ENCODE measurements around the gene DFFB. TPM values are rescaled to one million over a fixed set of nuclear protein-coding genes. Genes with fewer than 3 reads are reported as not detected.
"Not testable (repeated sequence)": the region's sequence is repeated elsewhere in the genome, so short reads cannot be mapped to it uniquely, and the experiment has no call there.

DFFB gene
- polyA plus RNA-seq (2011; rRNA removed): 5.0 and 6.1 TPM in 2 replicates
- 4.0 and 4.1 TPM in 2 replicates for polyA minus RNA-seq (2011; rRNA and poly(A)+ RNA removed)

DNA sequence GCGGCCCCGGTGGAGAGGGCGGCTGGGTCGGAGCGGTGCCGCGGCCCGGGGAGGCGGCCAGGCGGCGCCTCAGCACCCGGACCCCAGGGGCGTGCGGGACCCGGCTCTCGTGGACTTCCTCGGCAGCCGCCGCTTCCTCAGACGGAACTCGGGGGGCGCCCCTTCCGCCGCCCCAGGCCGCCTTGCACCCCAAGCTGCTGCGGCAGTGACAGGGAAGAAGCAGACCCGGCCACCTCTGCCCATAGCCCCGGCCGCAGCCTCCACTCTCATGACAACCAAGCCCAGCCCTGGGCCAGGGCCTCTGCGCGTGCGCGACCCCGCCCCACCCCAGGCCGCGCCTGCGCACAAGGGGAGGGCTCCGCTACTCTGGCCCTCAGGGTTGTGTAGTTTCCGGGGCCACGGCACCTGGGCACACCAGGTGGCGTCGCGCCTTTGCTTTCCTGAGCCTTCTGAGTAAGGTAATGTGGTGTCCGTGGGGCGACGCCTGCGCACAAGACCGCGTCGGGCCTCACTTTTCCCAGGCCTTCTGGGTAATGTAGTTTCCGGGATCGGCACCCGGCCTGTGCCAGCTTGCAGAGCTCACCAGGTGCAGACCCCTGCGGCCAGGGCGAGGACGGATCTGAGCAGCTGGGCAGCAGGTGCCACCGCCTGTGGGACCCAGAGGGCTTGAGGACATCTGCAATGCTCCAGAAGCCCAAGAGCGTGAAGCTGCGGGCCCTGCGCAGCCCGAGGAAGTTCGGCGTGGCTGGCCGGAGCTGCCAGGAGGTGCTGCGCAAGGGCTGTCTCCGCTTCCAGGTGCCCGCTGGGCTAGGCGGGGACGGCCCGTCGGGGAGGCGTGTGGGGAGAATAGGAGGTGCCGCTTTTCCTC, at the start of gene DFFB, which contains the start of gene CEP104:
TSS of gene DFFB (plus strand) at position 554 of the 868 bp plus-strand sequence. CDS start at position 682, 128 bp downstream.
TSS of gene CEP104 (minus strand) at position 289 of the 868 bp plus-strand sequence. CDS start 4,804 bp downstream, outside the sequence.
- peak; percentile 26 for DNase-seq (ENCODE audit: low read depth)
- POLR2A ChIA-PET: interaction anchor here (0.6 kb wide), 1 partner anchor 229 kb away, joined by 3 read pairs; no protein-coding TSS in a partner anchor
- Histone ChIP-seq H3K36me3 (ENCODE audit: control insufficient read depth, insufficient read depth, low read length) (no peaks in the 10 kb centered on the region), H3K27me3 (ENCODE audit: control insufficient read depth, insufficient read depth, low read length) (no peaks in the 10 kb centered on the region), H3K4me3 (ENCODE audit: low read depth, low read length) (peak within 1 kb of the TSS; percentile 54)
- TF ChIP-seq, protein P1, sequence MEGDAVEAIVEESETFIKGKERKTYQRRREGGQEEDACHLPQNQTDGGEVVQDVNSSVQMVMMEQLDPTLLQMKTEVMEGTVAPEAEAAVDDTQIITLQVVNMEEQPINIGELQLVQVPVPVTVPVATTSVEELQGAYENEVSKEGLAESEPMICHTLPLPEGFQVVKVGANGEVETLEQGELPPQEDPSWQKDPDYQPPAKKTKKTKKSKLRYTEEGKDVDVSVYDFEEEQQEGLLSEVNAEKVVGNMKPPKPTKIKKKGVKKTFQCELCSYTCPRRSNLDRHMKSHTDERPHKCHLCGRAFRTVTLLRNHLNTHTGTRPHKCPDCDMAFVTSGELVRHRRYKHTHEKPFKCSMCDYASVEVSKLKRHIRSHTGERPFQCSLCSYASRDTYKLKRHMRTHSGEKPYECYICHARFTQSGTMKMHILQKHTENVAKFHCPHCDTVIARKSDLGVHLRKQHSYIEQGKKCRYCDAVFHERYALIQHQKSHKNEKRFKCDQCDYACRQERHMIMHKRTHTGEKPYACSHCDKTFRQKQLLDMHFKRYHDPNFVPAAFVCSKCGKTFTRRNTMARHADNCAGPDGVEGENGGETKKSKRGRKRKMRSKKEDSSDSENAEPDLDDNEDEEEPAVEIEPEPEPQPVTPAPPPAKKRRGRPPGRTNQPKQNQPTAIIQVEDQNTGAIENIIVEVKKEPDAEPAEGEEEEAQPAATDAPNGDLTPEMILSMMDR (IDR thresholded peaks at IDR 0.05; ENCODE audit: insufficient read depth, low read depth, low read length): no peak
- CTCF ChIA-PET: interaction anchor here (0.7 to 1.0 kb wide), 3 partner anchors 12 to 67 kb away, joined by 3 to 4 read pairs (median 3); no protein-coding TSS in a partner anchor

DNA sequence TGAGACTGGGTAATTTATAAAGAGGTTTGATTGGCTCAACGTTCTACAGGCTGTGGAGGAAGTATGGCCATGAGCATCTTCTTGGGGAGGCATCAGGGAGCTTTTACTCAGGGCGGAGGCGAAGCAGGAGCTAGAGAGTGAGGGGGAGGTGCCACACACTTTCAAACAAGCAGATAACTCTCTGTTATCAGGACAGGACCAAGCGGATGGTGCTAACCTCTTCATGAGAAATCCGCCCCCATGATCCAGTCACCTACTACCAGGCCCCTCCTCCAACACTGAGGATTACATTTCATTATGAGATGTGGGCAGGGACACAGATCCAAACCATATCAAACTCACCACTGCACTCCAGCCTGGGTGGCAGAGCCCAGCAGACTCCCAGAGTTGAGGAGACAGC, 49.5 kb upstream of the DFFB start:
- no peaks in the 10 kb centered on the region for H3K36me3 ChIP-seq (ENCODE audit: control insufficient read depth, insufficient read depth, low read length)
- no peak for DNase-seq (ENCODE audit: low read depth)
- POLR2A ChIA-PET: interaction anchor here (0.7 kb wide), 1 partner anchor 11 kb away, joined by 3 read pairs; the partner anchor contains the start of gene LRRC47
- TF ChIP-seq, protein P1 (IDR thresholded peaks at IDR 0.05; ENCODE audit: insufficient read depth, low read depth, low read length): no peak
- no peak overlapping the region for H3K4me3 ChIP-seq (ENCODE audit: low read depth, low read length)
- CTCF ChIA-PET: interaction anchor here (0.6 kb wide), 1 partner anchor 41 kb away, joined by 3 read pairs; no protein-coding TSS in a partner anchor
- H3K27me3 ChIP-seq (ENCODE audit: control insufficient read depth, insufficient read depth, low read length): peaks cover 1% of the 10 kb centered on the region; the same call in 1 of the 2 replicates

GRCh38 chr1:3809680-3810079, 47.6 kb upstream of the DFFB start:
- DNase-seq (ENCODE audit: low read depth): no peak
- TF ChIP-seq, protein P1 (IDR thresholded peaks at IDR 0.05; ENCODE audit: insufficient read depth, low read depth, low read length): no peak
- Histone ChIP-seq H3K27me3 (ENCODE audit: control insufficient read depth, insufficient read depth, low read length) (no peaks in the 10 kb centered on the region), H3K36me3 (ENCODE audit: control insufficient read depth, insufficient read depth, low read length) (peaks cover 2% of the 10 kb centered on the region; the same call in 1 of the 2 replicates), H3K4me3 (ENCODE audit: low read depth, low read length) (no peak overlapping the region)
- ChIA-PET CTCF (no interaction called here), POLR2A (no interaction called here)

- DNase-seq (ENCODE audit: low read depth); CTCF ChIA-PET: not testable (repeated sequence)
Observed at GRCh38 chr1:3810149-3810761, 47.0 kb upstream of the DFFB start.

GRCh38 chr1:3811595-3811911, 45.7 kb upstream of the DFFB start:
- Histone ChIP-seq H3K36me3 (ENCODE audit: control insufficient read depth, insufficient read depth, low read length) (peaks cover 5% of the 10 kb centered on the region), H3K27me3 (ENCODE audit: control insufficient read depth, insufficient read depth, low read length) (no peaks in the 10 kb centered on the region), H3K4me3 (ENCODE audit: low read depth, low read length) (no peak overlapping the region)
- DNase-seq (ENCODE audit: low read depth): no peak
- TF ChIP-seq, protein P1 (IDR thresholded peaks at IDR 0.05; ENCODE audit: insufficient read depth, low read depth, low read length): no peak
- ChIA-PET POLR2A (no interaction called here), CTCF (no interaction called here)

More at GRCh38 chr1:3810149-3810761, 47.0 kb upstream of the DFFB start:
- H3K27me3 ChIP-seq (ENCODE audit: control insufficient read depth, insufficient read depth, low read length); H3K4me3 ChIP-seq (ENCODE audit: low read depth, low read length); H3K36me3 ChIP-seq (ENCODE audit: control insufficient read depth, insufficient read depth, low read length); POLR2A ChIA-PET: not testable (repeated sequence)

All from BJ (cell line).